ENCODE measurements around the gene ALDH4A1. TPM values are rescaled to one million over a fixed set of nuclear protein-coding genes. Genes with fewer than 3 reads are reported as not detected.

The ALDH4A1 gene
- total RNA-seq, 1 donor, result 28.6 TPM

- Histone ChIP-seq H3K27ac (ENCODE audit: low read depth, low read length) (no peak overlapping the region), H3K36me3 (ENCODE audit: insufficient read depth, low read length) (no peaks in the 10 kb centered on the region), H3K9me3 (ENCODE audit: low read depth, low read length) (no peaks in the 10 kb centered on the region), H3K79me2 (ENCODE audit: insufficient read depth, low read length) (no peaks in the 10 kb centered on the region), H3K4me3 (ENCODE audit: insufficient read depth, low read length) (no peak overlapping the region), H3K4me2 (ENCODE audit: insufficient read depth, low read length) (no peak overlapping the region), H3K4me1 (ENCODE audit: insufficient read depth, low read length) (no peaks in the 10 kb centered on the region), H2AFZ (ENCODE audit: low read length) (no peak overlapping the region), H4K20me1 (ENCODE audit: insufficient read depth, low read length) (no peaks in the 10 kb centered on the region), H3K27me3 (ENCODE audit: insufficient read depth, low read length) (peaks cover 4% of the 10 kb centered on the region)
- DNase-seq (ENCODE audit: insufficient read length, low spot score, missing footprints), result no peak
- TF ChIP-seq CTCF (IDR thresholded peaks at IDR 0.05; ENCODE audit: extremely low read depth, low read depth, low read length), result no peak
Observed at GRCh38 chr1:18830596-18830995, 71.8 kb downstream of the ALDH4A1 start.

- Histone ChIP-seq H3K9me3 (ENCODE audit: low read depth, low read length) (no peaks in the 10 kb centered on the region), H3K79me2 (ENCODE audit: insufficient read depth, low read length) (no peaks in the 10 kb centered on the region), H3K4me3 (ENCODE audit: insufficient read depth, low read length) (no peak overlapping the region), H4K20me1 (ENCODE audit: insufficient read depth, low read length) (no peaks in the 10 kb centered on the region), H3K4me2 (ENCODE audit: insufficient read depth, low read length) (no peak overlapping the region), H3K36me3 (ENCODE audit: insufficient read depth, low read length) (no peaks in the 10 kb centered on the region), H3K4me1 (ENCODE audit: insufficient read depth, low read length) (no peaks in the 10 kb centered on the region), H3K27ac (ENCODE audit: low read depth, low read length) (no peak overlapping the region), H2AFZ (ENCODE audit: low read length) (no peak overlapping the region), H3K27me3 (ENCODE audit: insufficient read depth, low read length) (peaks cover 4% of the 10 kb centered on the region)
- DNase-seq (ENCODE audit: insufficient read length, low spot score, missing footprints), result no peak
- no peak for TF ChIP-seq CTCF (IDR thresholded peaks at IDR 0.05; ENCODE audit: extremely low read depth, low read depth, low read length)
Observed at GRCh38 chr1:18829671-18830070, 72.7 kb downstream of the ALDH4A1 start.

GRCh38 chr1:18828224-18828623 is 74.1 kb downstream of the ALDH4A1 start:
- TF ChIP-seq CTCF (IDR thresholded peaks at IDR 0.05; ENCODE audit: extremely low read depth, low read depth, low read length), result no peak
- no peaks in the 10 kb centered on the region for H4K20me1 ChIP-seq (ENCODE audit: insufficient read depth, low read length)
- no peak overlapping the region for H2AFZ ChIP-seq (ENCODE audit: low read length)
- H3K36me3 ChIP-seq (ENCODE audit: insufficient read depth, low read length), result no peaks in the 10 kb centered on the region
- no peak overlapping the region for H3K4me3 ChIP-seq (ENCODE audit: insufficient read depth, low read length)
- no peaks in the 10 kb centered on the region for H3K4me1 ChIP-seq (ENCODE audit: insufficient read depth, low read length)
- no peak for DNase-seq (ENCODE audit: insufficient read length, low spot score, missing footprints)
- no peak overlapping the region for H3K4me2 ChIP-seq (ENCODE audit: insufficient read depth, low read length)
- no peaks in the 10 kb centered on the region for H3K27me3 ChIP-seq (ENCODE audit: insufficient read depth, low read length)
- no peak overlapping the region for H3K27ac ChIP-seq (ENCODE audit: low read depth, low read length)
- no peaks in the 10 kb centered on the region for H3K9me3 ChIP-seq (ENCODE audit: low read depth, low read length)
- H3K79me2 ChIP-seq (ENCODE audit: insufficient read depth, low read length), result no peaks in the 10 kb centered on the region

GRCh38 chr1:18823438-18823837 is 78.9 kb downstream of the ALDH4A1 start:
- Histone ChIP-seq H3K27ac (ENCODE audit: low read depth, low read length) (no peak overlapping the region), H3K4me3 (ENCODE audit: insufficient read depth, low read length) (no peak overlapping the region), H3K79me2 (ENCODE audit: insufficient read depth, low read length) (no peaks in the 10 kb centered on the region), H3K27me3 (ENCODE audit: insufficient read depth, low read length) (peaks cover 16% of the 10 kb centered on the region), H3K4me1 (ENCODE audit: insufficient read depth, low read length) (no peaks in the 10 kb centered on the region), H3K4me2 (ENCODE audit: insufficient read depth, low read length) (no peak overlapping the region), H2AFZ (ENCODE audit: low read length) (no peak overlapping the region), H3K9me3 (ENCODE audit: low read depth, low read length) (no peaks in the 10 kb centered on the region), H3K36me3 (ENCODE audit: insufficient read depth, low read length) (no peaks in the 10 kb centered on the region), H4K20me1 (ENCODE audit: insufficient read depth, low read length) (no peaks in the 10 kb centered on the region)
- no peak for TF ChIP-seq CTCF (IDR thresholded peaks at IDR 0.05; ENCODE audit: extremely low read depth, low read depth, low read length)
- no peak for DNase-seq (ENCODE audit: insufficient read length, low spot score, missing footprints)

Small RNAs within 50 kb of the gene (small RNA-seq; reads per million reads assigned to genes)
- gene MIR1290 (not detected), gene MIR4695 (not detected)

Other genes with a start within 250 kb of the ALDH4A1 start
- gene TAS1R2, start 42.9 kb downstream of the ALDH4A1 start, total RNA-seq, result not detected in 2 replicates
- 6.8 and 10.9 TPM in 2 replicates for gene IFFO2, start 54.1 kb upstream of the ALDH4A1 start, total RNA-seq

All from osteoblast (primary cell).